Ishikawa (cell line): Measurements from ENCODE around the gene ZFAND3.

ENCODE experiments used
- CEBPB ChIP-seq: IDR thresholded peaks from 2 replicates; pipeline ENCODE4 v1.6.1; 2012
- CREB1 ChIP-seq: IDR thresholded peaks from 2 replicates; pipeline ENCODE4 v1.6.1; 2012; ENCODE audit warnings: low read depth
- EGR1 ChIP-seq: IDR thresholded peaks from 2 replicates; pipeline ENCODE4 v1.6.1; 2012
- EP300 ChIP-seq: IDR thresholded peaks from 2 replicates; pipeline ENCODE4 v1.6.1; 2012; ENCODE audit warnings: borderline replicate concordance
- FOXM1 ChIP-seq: IDR thresholded peaks from 2 replicates; pipeline ENCODE4 v1.6.1; 2012; ENCODE audit warnings: low read depth, borderline replicate concordance
- MAX ChIP-seq: IDR thresholded peaks from 2 replicates; pipeline ENCODE4 v1.6.1; 2012
- NFIC ChIP-seq: IDR thresholded peaks from 2 replicates; pipeline ENCODE4 v1.6.1; 2012
- RAD21 ChIP-seq: IDR thresholded peaks from 2 replicates; pipeline ENCODE4 v1.6.1; 2012; ENCODE audit warnings: low read depth
- REST ChIP-seq: IDR thresholded peaks from 2 replicates; pipeline ENCODE4 v1.6.1; 2012; ENCODE audit warnings: low read depth, mild to moderate bottlenecking
- TAF1 ChIP-seq: IDR thresholded peaks from 2 replicates; pipeline ENCODE4 v1.6.1; 2012; ENCODE audit warnings: low read depth, mild to moderate bottlenecking
- TCF12 ChIP-seq: IDR thresholded peaks from 2 replicates; pipeline ENCODE4 v1.6.1; 2012; ENCODE audit warnings: low read depth
- TEAD4 ChIP-seq: IDR thresholded peaks from 2 replicates; pipeline ENCODE4 v1.6.1; 2012
- USF1 ChIP-seq: IDR thresholded peaks from 2 replicates; pipeline ENCODE4 v1.6.1; 2012
- YY1 ChIP-seq: IDR thresholded peaks from 2 replicates; pipeline ENCODE4 v1.6.1; 2012; ENCODE audit warnings: low read depth
- ZBTB7A ChIP-seq: IDR thresholded peaks from 2 replicates; pipeline ENCODE4 v1.6.1; 2012; ENCODE audit warnings: low read depth

Gene ZFAND3

GRCh38 chr6:37819802-37820717 is 533 bp downstream of the ZFAND3 start:
- peak; percentile 91 for TF ChIP-seq CEBPB
- TF ChIP-seq USF1: no peak
- peak; percentile 43 for TF ChIP-seq MAX
- no peak; the same call in 1 of the 2 replicates for TF ChIP-seq CREB1
- no peak for TF ChIP-seq REST

GRCh38 chr6:37820718-37821079 is 1.2 kb downstream of the ZFAND3 start:
- TF ChIP-seq CEBPB: no peak
- no peak for TF ChIP-seq RAD21
- no peak for TF ChIP-seq CREB1
- no peak for TF ChIP-seq EGR1
- TF ChIP-seq FOXM1: no peak
- no peak for TF ChIP-seq TEAD4
- no peak for TF ChIP-seq REST
- no peak for TF ChIP-seq TCF12
- no peak for TF ChIP-seq TAF1
- TF ChIP-seq NFIC: no peak
- TF ChIP-seq MAX: no peak
- TF ChIP-seq USF1: no peak
- TF ChIP-seq EP300: no peak
- no peak for TF ChIP-seq ZBTB7A
- TF ChIP-seq YY1: no peak

- no peak for TF ChIP-seq USF1
- TF ChIP-seq TEAD4: no peak
- no peak for TF ChIP-seq RAD21
- TF ChIP-seq CREB1: no peak
- no peak for TF ChIP-seq EP300
- no peak for TF ChIP-seq NFIC
- no peak for TF ChIP-seq TAF1
- no peak for TF ChIP-seq CEBPB
- no peak for TF ChIP-seq EGR1
- TF ChIP-seq REST: no peak
- no peak for TF ChIP-seq MAX
Measured at GRCh38 chr6:37821446-37821845, 1.9 kb downstream of the ZFAND3 start.
